NCI-H460 (cell line): ENCODE data around the gene DPM2. TPM values are rescaled to one million over a fixed set of nuclear protein-coding genes. Genes with fewer than 3 reads are reported as not detected.

Source experiments
- DNase-seq: peaks from one replicate; pipeline ENCODE4 v3.0.0-alpha.2; 2016; ENCODE audit warnings: low read depth; ENCODE audit errors: extremely low read depth
- total RNA-seq: library from RNA; depleted of rRNA; stranded (reverse); fragments of >200 nt; shearing (Covaris generic); gene quantifications from 2 replicates; pipeline ENCODE4 v1.2.3, GENCODE V29; 2014; rRNA removed

DPM2 gene
- total RNA-seq, 1 experiment from 2014 or later: 31.1 TPM

DNA sequence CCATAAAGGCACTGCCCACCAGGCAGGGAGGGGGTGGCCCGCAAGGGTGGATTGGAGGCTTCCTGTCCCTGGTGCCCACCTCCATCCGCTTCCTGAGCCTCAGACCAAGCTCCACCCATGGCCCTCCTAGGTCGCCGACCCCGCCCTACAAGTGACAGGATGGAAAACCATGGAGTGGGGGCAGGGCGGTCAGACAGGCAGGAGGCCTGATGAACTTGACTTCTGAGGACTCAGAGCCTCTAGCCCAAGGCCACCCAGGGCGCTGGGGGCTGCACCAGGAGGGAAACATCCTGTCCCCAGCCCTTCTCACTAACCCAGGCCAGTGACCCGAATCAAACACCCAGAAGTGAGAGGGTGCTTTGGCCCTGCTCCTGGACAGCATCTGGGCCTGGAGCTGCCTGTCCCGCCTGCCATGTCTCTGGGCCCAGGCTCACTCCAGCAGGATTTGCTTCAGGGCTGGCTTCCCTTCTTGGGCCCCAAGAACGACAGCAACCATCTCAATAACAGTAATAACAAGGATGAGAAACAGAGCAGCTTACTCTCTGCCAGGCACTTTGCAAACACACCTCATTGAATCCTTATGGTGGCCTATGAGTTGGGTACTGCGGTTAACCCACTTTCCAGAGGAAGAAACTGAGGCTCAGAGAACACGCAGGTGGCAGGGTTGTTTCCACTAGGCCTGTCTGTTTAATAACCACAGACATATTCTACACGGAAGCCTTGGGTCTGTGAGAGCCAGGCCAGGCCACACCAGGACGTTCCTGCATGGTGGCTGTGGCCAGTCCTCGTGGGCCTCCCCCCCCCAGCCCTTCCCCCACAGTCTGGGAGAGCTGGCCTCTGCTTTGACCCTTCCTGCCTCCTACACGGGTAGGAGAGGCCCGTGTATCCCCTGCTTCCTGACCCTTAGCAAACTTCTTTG is 33.8 kb downstream of the DPM2 start:
- no peak for DNase-seq

GRCh38 chr9:127899128-127899943 is 38.3 kb downstream of the DPM2 start, which contains the start of gene ST6GALNAC6:
Gene ST6GALNAC6, minus strand, starts transcription at chr9:127899603. Its CDS starts 1,622 bp downstream, at chr9:127897981.
- no peak for DNase-seq

DNA sequence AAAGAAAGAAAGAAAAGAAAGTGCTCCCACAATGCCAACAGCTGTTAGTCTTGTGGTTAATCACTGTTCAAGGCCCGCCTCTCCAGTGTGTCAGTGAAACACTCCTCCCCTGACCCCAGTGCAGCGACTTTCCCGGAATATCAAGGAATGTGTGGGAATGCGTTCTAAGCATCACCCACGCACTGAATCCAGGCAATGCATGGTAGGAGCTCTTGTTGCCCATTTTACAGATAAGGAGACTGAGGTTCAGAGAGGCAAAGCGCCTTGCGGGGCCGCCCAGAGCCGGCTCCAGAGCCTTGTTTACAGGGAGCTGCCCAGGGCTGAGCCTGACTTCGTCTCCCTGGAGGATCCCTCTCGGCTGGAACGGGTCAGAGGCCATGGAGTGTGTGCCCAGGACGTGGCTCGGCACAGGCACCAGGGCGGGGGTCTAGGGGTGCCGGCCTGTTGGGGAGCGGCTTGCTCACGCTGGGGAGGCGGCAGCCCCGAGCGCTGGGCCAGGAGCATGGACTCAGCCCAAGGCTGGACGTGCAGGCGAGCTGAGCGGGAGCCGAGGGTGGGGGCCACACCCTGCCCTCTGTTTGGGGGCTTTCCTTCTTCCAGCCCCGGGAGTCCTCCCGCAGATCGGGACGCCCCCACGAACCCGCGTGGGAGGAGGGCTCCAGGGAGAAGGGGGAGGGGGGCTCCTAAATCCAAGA is 39.1 kb downstream of the DPM2 start:
- DNase-seq: no peak

- DNase-seq: no peak
Observed at GRCh38 chr9:127897193-127897692, 40.4 kb downstream of the DPM2 start.

DNA sequence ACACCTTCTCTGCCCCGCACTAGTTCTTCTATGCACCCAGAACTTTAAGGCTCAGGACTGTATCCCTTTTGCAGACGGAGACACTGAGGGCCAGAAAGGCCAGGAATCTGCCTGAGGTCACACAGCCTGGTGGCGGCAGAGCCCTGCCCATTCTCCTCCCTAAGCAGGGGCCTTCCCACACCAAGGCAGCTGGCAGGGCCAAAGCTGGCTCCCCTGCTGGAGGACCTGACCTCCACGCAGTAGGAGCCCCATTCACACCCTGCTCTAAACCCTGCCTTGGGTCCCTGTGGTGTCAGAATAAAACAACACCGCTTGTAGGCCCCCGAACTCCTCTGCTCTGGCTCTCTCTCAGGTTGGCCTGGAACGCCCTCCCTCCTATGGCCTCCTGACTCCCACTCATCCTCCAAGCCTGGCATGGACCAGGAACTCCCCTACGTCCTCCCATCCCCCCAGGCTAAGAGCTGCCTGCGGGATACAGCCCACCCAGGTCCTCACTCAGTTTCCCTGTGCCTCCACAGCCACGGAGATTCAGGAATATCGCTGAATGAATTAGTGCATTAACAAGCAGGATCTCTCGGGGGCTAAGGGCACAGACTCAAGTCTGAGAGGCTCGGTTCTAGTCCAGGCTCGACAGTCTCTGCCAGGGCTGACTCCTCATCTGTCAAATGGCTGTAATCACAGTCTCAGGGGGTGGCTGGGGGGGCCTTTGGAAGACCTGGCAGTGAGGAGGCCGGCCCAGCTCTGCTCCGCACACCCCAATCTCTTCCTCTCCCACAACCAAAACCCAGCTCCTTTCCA is 41.1 kb downstream of the DPM2 start:
- no peak for DNase-seq

DNA sequence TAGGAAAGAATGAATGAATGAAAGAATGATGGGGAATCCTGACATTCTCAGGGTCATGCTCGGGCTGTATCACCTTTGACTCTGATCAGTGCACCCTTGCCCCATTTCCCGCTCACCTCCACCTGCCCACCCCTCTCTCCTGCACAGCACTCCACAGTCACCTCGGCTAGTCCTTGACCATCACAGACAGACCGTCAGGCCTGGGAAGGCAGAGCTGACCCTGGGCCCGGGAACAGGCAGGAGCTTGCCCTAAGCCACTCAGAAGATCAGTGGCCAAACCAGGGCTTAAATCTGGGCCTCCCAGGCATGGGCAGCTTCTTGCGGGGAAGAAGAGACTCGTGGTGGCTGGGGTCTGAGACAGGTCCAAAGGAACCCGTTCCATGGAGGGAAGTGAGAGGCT is 41.8 kb downstream of the DPM2 start:
- DNase-seq: no peak

DNA sequence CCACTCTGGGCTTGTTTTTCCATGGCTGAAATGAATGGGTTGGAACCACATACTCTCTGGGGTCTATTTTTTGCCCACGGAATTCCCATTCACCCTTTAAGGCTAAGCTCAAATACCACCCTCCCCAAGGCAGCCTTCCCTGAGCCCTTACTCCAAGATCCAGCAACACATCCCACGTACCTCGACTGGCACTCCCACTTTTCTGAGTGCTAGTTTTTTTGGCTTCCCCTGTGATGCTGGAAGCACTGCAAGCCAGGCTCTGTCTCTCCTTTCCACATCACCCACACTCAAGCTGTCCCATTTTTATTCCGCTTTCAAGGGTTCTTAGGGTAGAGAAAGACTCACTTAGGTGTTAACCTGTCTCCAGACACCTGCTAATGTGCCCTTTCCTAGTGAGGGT is 44.3 kb downstream of the DPM2 start:
- DNase-seq: no peak

DNA sequence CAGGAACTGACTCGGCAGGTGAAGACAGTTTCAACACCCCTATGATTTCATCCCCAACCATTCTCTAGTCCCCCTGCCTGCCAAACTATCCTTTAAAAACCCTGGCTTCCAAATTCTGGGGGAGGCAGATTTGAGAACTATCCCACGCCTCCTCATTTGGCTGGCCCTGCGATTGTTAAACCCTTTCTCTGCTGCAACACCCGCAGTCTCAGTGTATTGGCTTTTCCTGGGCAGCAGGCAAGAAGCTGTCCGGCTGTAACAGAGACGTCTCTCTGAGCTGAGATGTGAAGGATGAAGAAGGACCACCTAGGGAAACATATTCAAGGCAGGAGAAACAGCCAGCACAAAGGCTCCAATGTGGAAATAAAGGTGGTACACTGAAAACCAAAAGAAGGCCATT is 44.8 kb downstream of the DPM2 start:
- DNase-seq: no peak

DNA sequence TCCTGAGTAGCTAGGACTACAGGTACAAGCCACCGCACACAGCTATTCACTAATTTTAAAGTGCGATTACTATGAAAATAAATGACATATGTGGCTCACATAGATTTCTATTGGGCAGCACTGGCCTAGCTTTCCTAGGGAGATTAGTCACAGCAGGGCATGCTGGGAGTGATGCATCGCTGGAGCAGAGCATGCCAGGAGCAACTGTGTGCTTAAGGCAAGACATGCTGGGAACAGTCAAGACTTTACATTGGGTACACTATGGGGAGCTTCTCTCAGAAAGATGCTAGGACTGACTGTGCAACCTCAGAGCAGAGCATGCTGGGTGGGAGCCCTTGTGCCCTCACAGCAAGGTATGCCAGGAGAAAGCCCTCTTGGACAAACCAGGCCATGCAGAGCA is 47.6 kb downstream of the DPM2 start:
- DNase-seq: no peak

- DNase-seq: no peak
Observed at GRCh38 chr9:127887792-127888191, 49.9 kb downstream of the DPM2 start.

DNA sequence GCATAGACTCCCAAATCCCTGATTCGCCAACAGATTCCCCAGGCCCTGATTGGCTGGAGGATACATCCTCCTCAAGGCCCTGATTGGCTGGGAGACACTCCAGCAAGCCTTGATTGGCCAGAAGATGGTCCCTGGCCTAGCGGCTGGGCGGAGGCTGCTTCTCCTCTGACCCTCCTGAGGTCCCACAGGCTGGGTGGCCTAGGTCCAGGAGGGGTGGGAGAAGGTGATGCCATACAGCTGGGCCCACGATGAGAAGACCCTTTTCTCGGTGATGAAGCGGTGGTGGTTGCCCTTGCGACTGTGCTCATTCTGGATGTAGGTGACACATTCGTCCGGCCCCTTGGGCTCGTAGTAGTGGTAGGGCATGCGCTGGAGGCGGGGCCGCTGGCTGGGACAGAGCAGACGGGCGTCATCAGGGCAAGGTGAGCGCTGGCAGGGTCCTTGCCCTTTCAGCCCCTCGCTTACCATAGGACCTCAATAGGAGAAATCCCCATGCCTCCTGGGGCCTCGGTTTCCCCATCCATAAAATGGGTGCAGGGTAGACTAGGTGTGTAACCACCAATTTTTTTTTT is 51.2 kb downstream of the DPM2 start:
- no peak for DNase-seq

- DNase-seq: no peak
Observed at GRCh38 chr9:127885508-127886281, 52.0 kb downstream of the DPM2 start.

Other genes with a start within 250 kb of the DPM2 start
- not detected in 2 replicates for gene CFAP157, start 230.9 kb downstream of the DPM2 start, total RNA-seq
- 12.1 and 13.8 TPM in 2 replicates for gene PTRH1, start 222.2 kb downstream of the DPM2 start, total RNA-seq
- gene TTC16, start 221.8 kb downstream of the DPM2 start, total RNA-seq: 0.20 TPM in 1 of 2 replicates, not detected in the other
- gene TOR2A, start 202.6 kb downstream of the DPM2 start, total RNA-seq: 8.9 and 10.5 TPM in 2 replicates
- 0.12 and 0.57 TPM in 2 replicates for gene SH2D3C, start 159.2 kb downstream of the DPM2 start, total RNA-seq
- 16.7 and 23.1 TPM in 2 replicates for gene CDK9, start 151.8 kb downstream of the DPM2 start, total RNA-seq
- gene FPGS, start 135.0 kb downstream of the DPM2 start, total RNA-seq: 23.9 and 27.5 TPM in 2 replicates
- gene ENG, start 83.2 kb downstream of the DPM2 start, total RNA-seq: 11.5 and 12.9 TPM in 2 replicates
- 36.9 and 41.9 TPM in 2 replicates for gene AK1, start 60.2 kb downstream of the DPM2 start, total RNA-seq
- 6.5 and 12.8 TPM in 2 replicates for gene ST6GALNAC6, start 38.3 kb downstream of the DPM2 start, total RNA-seq
- 33.3 and 36.2 TPM in 2 replicates for gene ST6GALNAC4, start 20.8 kb downstream of the DPM2 start, total RNA-seq
- gene PIP5KL1, start 7.1 kb downstream of the DPM2 start, total RNA-seq: 2.8 and 4.5 TPM in 2 replicates
- 9.2 and 12.2 TPM in 2 replicates for gene EEIG1, start 43.1 kb upstream of the DPM2 start, total RNA-seq
- gene NAIF1, start 129.5 kb upstream of the DPM2 start, total RNA-seq: 9.9 and 10.6 TPM in 2 replicates
- gene SLC25A25, start 130.4 kb upstream of the DPM2 start, total RNA-seq: 15.2 and 15.5 TPM in 2 replicates
- 76.6 and 80.3 TPM in 2 replicates for gene PTGES2, start 189.9 kb upstream of the DPM2 start, total RNA-seq
- not detected in 2 replicates for gene LCN2, start 211.6 kb upstream of the DPM2 start, total RNA-seq
- gene BBLN, start 222.4 kb upstream of the DPM2 start, total RNA-seq: 86.7 and 113 TPM in 2 replicates